Endothelial cell of umbilical vein (primary cell): ENCODE data around the gene ANKS6. TPM values are rescaled to one million over a fixed set of nuclear protein-coding genes. Genes with fewer than 3 reads are reported as not detected.

Source experiments
- BruUV-seq: library from RNA; stranded (reverse); fragments of 400-500 nt; replicated peaks from 2 replicates; lab custom pipeline; 2021; lab: Mats Ljungman, UMichigan
- CTCF ChIA-PET: fragments of 300-600, 350-600 bp; sonication (Branson Sonifier 250); formaldehyde crosslinking; loops from one replicate; lab custom pipeline; 2021; ENCODE audit warnings: antibody characterized with exemption, inconsistent platforms; lab: Charles Lee
- POLR2A ChIA-PET: fragments of 300-600, 350-600 bp; sonication (Branson Sonifier 250); formaldehyde crosslinking; loops from one replicate; lab custom pipeline; 2021; ENCODE audit warnings: antibody characterized with exemption, inconsistent platforms; lab: Charles Lee
- DNase-seq: peaks from one replicate; pipeline ENCODE4 v3.0.0-alpha.2; 2011; ENCODE audit warnings: low read depth, low spot score
- FAIRE-seq: peaks from 2 replicates; lab custom pipeline; 2011; peaks lifted over from hg19 to GRCh38; lab: Jason Lieb, UNC
- H2AFZ ChIP-seq: 2 replicates; pipeline ENCODE4 v1.6.0; 2012; ENCODE audit warnings: low read depth, low read length, control low read depth, inconsistent platforms
- H3K27ac ChIP-seq: 2 replicates; pipeline ENCODE4 v1.5.1; 2011; ENCODE audit warnings: low read depth, mild to moderate bottlenecking, control low read depth, low read length, moderate library complexity; ENCODE audit not compliant: insufficient read depth
- H3K27me3 ChIP-seq, 2 experiments: 2 replicates each; pipeline versions ENCODE4 v1.6.0 to v1.6.1; 2011; ENCODE audit warnings: low read length in 2 of 2, mixed read lengths in 1 of 2; ENCODE audit not compliant: control insufficient read depth in 2 of 2, insufficient read depth in 2 of 2
- H3K36me3 ChIP-seq, 2 experiments: 2 replicates in 1 of 2; 3 replicates in 1 of 2; pipeline ENCODE4 v1.5.1; 2011; ENCODE audit warnings: low read length in 2 of 2, mild to moderate bottlenecking in 1 of 2, moderate library complexity in 1 of 2; ENCODE audit not compliant: control insufficient read depth in 2 of 2, insufficient read depth in 2 of 2; ENCODE audit errors: extremely low read depth in 1 of 2
- H3K4me1 ChIP-seq: 3 replicates; pipeline ENCODE4 v1.5.1; 2011; ENCODE audit warnings: mild to moderate bottlenecking, low read length; ENCODE audit not compliant: control insufficient read depth, insufficient read depth; ENCODE audit errors: extremely low read depth
- H3K4me2 ChIP-seq: 2 replicates; pipeline ENCODE4 v1.6.1; 2011; ENCODE audit warnings: low read length, control low read depth, mixed read lengths; ENCODE audit not compliant: insufficient read depth
- H3K4me3 ChIP-seq, 3 experiments: fragments of 200-600 bp in 1 of 3; sonication (generic), shearing (Covaris generic) in 1 of 3; replicated peaks in 1 of 3; 2 replicates each; pipeline ENCODE4 v1.5.1; 2011 to 2016; ENCODE audit warnings: control low read depth in 3 of 3, low read length in 3 of 3, mild to moderate bottlenecking in 2 of 3, inconsistent platforms in 1 of 3, low read depth in 1 of 3, moderate library complexity in 1 of 3; ENCODE audit not compliant: insufficient read depth in 1 of 3
- H3K79me2 ChIP-seq: 2 replicates; pipeline ENCODE4 v1.6.0; 2012; ENCODE audit warnings: low read length, inconsistent platforms; ENCODE audit not compliant: control insufficient read depth, insufficient read depth
- H3K9ac ChIP-seq: replicated peaks from 2 replicates; pipeline ENCODE3; 2011; ENCODE audit warnings: low read length, control low read depth; ENCODE audit not compliant: insufficient read depth; ENCODE audit errors: extremely low read depth
- H3K9me1 ChIP-seq: replicated peaks from 3 replicates; pipeline ENCODE4 v1.6.0; 2011; ENCODE audit warnings: mild to moderate bottlenecking, low read length; ENCODE audit not compliant: control insufficient read depth, insufficient read depth; ENCODE audit errors: extremely low read depth
- H3K9me3 ChIP-seq: replicated peaks from 2 replicates; pipeline ENCODE4 v1.5.1; 2012; ENCODE audit warnings: low read length, inconsistent platforms; ENCODE audit not compliant: control insufficient read depth, insufficient read depth
- H4K20me1 ChIP-seq: replicated peaks from 2 replicates; pipeline ENCODE3; 2011; ENCODE audit warnings: mild to moderate bottlenecking, low read length; ENCODE audit not compliant: control insufficient read depth, insufficient read depth; ENCODE audit errors: extremely low read depth
- CTCF ChIP-seq, 2 donors: IDR thresholded peaks; 1 replicate in 1 of 2; 2 replicates in 1 of 2; pipeline ENCODE4 v1.5.1; 2011; ENCODE audit warnings: low read length in 2 of 2, mild to moderate bottlenecking in 2 of 2, moderate library complexity in 2 of 2, control low read depth in 1 of 2, inconsistent platforms in 1 of 2, low read depth in 1 of 2; ENCODE audit not compliant: insufficient read depth in 1 of 2; ENCODE audit errors: extremely low read depth in 1 of 2
- EZH2 ChIP-seq: IDR thresholded peaks from 2 replicates; pipeline ENCODE4 v1.6.1; 2012; ENCODE audit warnings: borderline replicate concordance, low read depth, mild to moderate bottlenecking, moderate library complexity, low read length, inconsistent platforms; ENCODE audit not compliant: severe bottlenecking
- FOS ChIP-seq: IDR thresholded peaks from 2 replicates; pipeline ENCODE4 v1.6.1; 2011; ENCODE audit warnings: mild to moderate bottlenecking, low read length, moderate library complexity, borderline replicate concordance; ENCODE audit not compliant: insufficient read depth
- GATA2 ChIP-seq: IDR thresholded peaks from 2 replicates; pipeline ENCODE4 v1.7.0; 2011; ENCODE audit warnings: low read depth, mild to moderate bottlenecking, moderate library complexity, mixed read lengths, low read length; ENCODE audit not compliant: insufficient read length, insufficient read depth
- JUN ChIP-seq: IDR thresholded peaks from 2 replicates; pipeline ENCODE4 v1.6.1; 2011; ENCODE audit warnings: borderline replicate concordance, low read depth; ENCODE audit not compliant: insufficient read length, insufficient read depth
- MAX ChIP-seq: IDR thresholded peaks from 2 replicates; pipeline ENCODE4 v1.6.1; 2011; ENCODE audit not compliant: insufficient read depth, insufficient read length
- MYC ChIP-seq: IDR thresholded peaks from one replicate; pipeline ENCODE4 v1.6.1; 2011; ENCODE audit warnings: mild to moderate bottlenecking, low read depth, low read length
- POLR2A ChIP-seq: IDR thresholded peaks from 2 replicates; pipeline ENCODE4 v1.6.1; 2012; ENCODE audit warnings: low read depth, mild to moderate bottlenecking, control low read depth, low read length
- POLR2AphosphoS5 ChIP-seq: IDR thresholded peaks from 2 replicates; pipeline ENCODE4 v1.6.1; 2012; ENCODE audit warnings: low read depth, mild to moderate bottlenecking, control low read depth, low read length, moderate library complexity; ENCODE audit not compliant: insufficient read depth
- dilution Hi-C: fragments of 300-500 bp; cut with MboI; formaldehyde crosslinking; loops from one replicate; pipeline ENCODE4 v1.15.0; 2019; ENCODE audit warnings: low sequenced_read_pairs; ENCODE audit not compliant: extremely low pct_ligation_motif_present
- intact Hi-C: fragments of 100-400 bp; cut with micrococcal nuclease; formaldehyde crosslinking; loops from one replicate; pipeline ENCODE4 v1.10.0; 2022
- polyA plus RNA-seq, 4 experiments: library from polyadenylated mRNA; depleted of rRNA in 3 of 4; stranded (reverse) in 3 of 4; unstranded in 1 of 4; fragments of >200 nt; gene quantifications; 2 replicates each; pipeline versions ENCODE4 v1.2.1 to v1.2.3, GENCODE V29; 2011 to 2012; ENCODE audit warnings: missing spikeins in 1 of 4
- total RNA-seq: library from RNA; stranded (reverse); gene quantifications from 2 replicates; pipeline ENCODE4 v1.2.3, GENCODE V29; 2021

The ANKS6 gene
- total and polyA plus RNA-seq, 2 donors (not counting 3 experiments of a cell fraction or from before 2014, with no cell fraction given), result 15.5 to 18.6 TPM

GRCh38 chr9:98708103-98708932 lies 88.0 kb downstream of the ANKS6 start:
- H3K36me3 ChIP-seq, result no peaks in the 10 kb centered on the region
- H2AFZ ChIP-seq, result peak overlapping the region; percentile 69
- peak overlapping the region; percentile 42 for H3K4me2 ChIP-seq
- ChIA-PET POLR2A (no interaction called here), CTCF (interaction anchor here (0.7 to 1.5 kb wide), 8 partner anchors 39 to 204 kb away, joined by 3 to 7 read pairs (median 4); no protein-coding TSS in a partner anchor)
- no peaks in the 10 kb centered on the region for H3K9me3 ChIP-seq
- DNase-seq (peak; percentile 14), FAIRE-seq (no peak)
- H3K4me3 ChIP-seq, result peak overlapping the region; percentile 36 to 82 (median 48)
- H3K79me2 ChIP-seq, result peaks cover 17% of the 10 kb centered on the region
- no peak for TF ChIP-seq POLR2AphosphoS5
- no peak for TF ChIP-seq MYC
- no peak for TF ChIP-seq POLR2A
- no peak for TF ChIP-seq EZH2
- TF ChIP-seq FOS, result no peak
- no peak for TF ChIP-seq GATA2
- no peak for TF ChIP-seq CTCF (IDR thresholded peaks at IDR 0.05; ENCODE audit: extremely low read depth in 1 of 2, insufficient read depth in 1 of 2, low read depth in 1 of 2, low read length in 2 of 2)
- TF ChIP-seq JUN, result no peak
- no peak for TF ChIP-seq MAX
- dilution Hi-C loops, result no loop called here
- no peaks in the 10 kb centered on the region for H3K9me1 ChIP-seq
- H4K20me1 ChIP-seq, result no peaks in the 10 kb centered on the region
- no TSS peak for BruUV-seq
- H3K27me3 ChIP-seq, result peaks cover 5 to 12% of the 10 kb centered on the region in 2 experiments
- no peak overlapping the region for H3K9ac ChIP-seq
- H3K27ac ChIP-seq, result no peak overlapping the region
- H3K4me1 ChIP-seq, result peaks cover 12% of the 10 kb centered on the region
- intact Hi-C loops, result loop anchor here (5.0 kb wide), 1 partner anchor 96 kb away; no protein-coding TSS in a partner anchor
